ENCODE data around the gene HEG1.
"Not testable (repeated sequence)": the region's sequence is repeated elsewhere in the genome, so short reads cannot be mapped to it uniquely, and the experiment has no call there.

The HEG1 gene

GRCh38 chr3:124986192-124987143 is 69.3 kb downstream of the HEG1 start:
- no peak for DNase-seq (ENCODE audit: low spot score)

GRCh38 chr3:124985349-124985748 is 70.4 kb downstream of the HEG1 start:
- DNase-seq (ENCODE audit: low spot score): no peak

GRCh38 chr3:124984754-124985153 is 71.0 kb downstream of the HEG1 start:
- no peak for DNase-seq (ENCODE audit: low spot score)

DNA sequence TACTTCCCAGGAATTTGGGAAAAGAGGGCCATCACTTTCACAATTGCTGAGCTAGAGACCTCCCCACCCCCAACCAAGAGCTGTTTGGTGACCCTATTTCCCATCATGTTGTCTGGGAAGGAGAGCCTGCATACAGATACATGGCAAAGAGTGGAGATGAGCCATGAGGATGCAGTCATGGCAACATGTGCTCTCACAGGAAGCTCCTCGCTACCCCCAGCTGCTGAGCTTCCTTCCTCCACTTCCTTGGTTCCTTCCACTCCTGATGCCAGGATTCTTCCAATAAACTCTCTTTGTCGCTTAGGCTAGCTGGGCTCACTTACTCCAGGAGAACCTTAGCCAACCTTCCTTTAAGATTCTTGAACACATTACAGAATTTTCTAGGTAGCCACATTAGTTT is 72.9 kb downstream of the HEG1 start:
- no peak for DNase-seq (ENCODE audit: low spot score)

DNA sequence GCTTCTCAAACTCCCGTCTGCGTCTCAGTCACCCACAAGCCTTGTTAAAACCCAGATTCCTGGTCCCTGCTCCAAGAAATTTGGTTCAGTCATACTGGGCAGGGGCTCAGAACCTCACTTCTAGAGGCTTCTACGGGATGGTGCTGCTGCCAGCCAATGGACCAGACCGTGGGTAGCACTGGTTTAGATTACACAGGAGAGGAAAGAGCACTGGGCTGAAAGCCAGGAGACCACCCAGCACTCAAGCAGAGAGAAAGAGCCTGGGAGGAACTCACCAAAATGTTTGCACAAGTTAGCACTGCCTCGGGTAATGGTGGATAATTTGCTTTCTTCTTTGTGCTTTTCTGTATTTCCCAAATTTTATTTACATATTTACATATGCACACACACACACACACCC is 74.3 kb downstream of the HEG1 start:
- DNase-seq (ENCODE audit: low spot score): no peak

DNA sequence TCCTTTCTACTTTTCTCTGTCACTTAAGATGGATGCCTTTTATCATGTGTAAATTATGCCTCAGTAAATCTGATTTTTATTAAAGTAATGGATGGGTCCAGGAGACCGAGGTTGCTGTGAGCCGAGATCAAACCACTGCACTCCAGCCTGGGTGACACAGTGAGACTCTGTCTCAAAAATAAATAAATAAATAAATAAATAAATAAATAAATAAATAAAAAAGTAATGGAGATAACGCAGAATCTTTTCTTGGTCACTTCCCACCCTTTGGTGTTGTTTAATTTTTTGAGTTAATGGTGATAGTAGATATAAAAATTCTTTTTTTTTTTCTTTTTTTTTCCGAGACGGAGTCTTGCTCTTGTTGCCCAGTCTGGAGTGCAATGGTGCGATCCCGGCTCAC is 77.2 kb downstream of the HEG1 start:
- no peak for DNase-seq (ENCODE audit: low spot score)

DNA sequence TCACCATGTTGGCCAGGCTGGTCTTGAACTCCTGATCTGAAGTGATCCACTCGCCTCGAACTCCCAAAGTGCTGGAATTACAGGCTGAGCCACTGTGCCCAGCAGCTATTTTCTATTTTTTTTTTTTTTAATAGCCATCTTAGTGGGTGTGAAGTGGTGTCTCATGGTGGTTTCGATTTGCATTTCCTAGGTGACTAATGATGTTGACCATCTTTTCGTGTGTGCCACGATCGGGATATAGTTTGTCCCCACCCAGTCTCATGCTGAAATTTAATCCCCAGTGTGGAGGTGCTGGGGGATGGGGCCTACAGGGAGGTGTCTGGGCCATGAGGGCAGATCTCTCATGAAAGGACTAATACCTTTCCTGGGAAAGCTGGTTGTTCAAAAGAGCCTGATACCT is 79.4 kb downstream of the HEG1 start:
- no peak for DNase-seq (ENCODE audit: low spot score)

- no peak for DNase-seq (ENCODE audit: low spot score)
Measured at GRCh38 chr3:124974691-124975090, 81.1 kb downstream of the HEG1 start.

- no peak for DNase-seq (ENCODE audit: low spot score)
Measured at GRCh38 chr3:124973290-124973689, 82.5 kb downstream of the HEG1 start.

DNA sequence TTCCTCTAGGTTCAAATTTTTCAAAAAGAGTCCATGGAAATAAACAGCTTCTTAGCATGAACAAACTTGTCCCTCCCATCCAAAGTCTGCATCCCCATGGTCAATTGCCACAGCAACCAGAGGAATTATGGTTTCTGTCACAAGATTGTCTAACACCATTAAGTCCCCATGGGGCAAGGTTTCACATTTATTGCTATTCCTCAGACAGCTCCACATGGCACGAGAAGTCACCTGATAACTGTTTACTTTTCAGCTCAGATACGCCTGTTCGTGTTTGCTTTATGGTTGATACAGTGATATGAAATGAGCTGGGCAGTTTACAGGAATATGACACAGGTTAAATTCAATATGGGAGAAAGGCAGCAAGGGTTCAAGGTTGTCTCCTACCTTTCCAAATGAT is 83.3 kb downstream of the HEG1 start:
- no peak for DNase-seq (ENCODE audit: low spot score)

GRCh38 chr3:124969963-124970722 is 85.7 kb downstream of the HEG1 start:
- no peak for DNase-seq (ENCODE audit: low spot score)

DNA sequence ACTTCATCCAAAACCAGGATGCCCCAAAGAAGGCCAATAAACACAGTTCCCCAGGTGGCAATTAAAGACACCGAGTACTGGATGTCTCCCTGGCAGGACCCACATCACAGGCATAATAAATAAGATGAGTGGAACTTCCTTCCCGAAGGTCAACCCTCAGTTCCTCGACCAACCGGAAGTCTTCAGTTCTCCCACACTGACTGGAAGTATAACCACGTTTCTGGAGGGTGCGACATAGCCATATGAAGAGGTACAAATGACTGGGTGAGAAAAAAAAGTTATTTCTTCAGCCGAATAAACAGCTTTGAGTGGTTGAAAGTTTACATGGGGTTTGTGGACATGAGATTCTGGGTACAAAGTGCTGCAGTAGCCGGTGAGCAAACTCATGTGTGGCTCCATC is 86.6 kb downstream of the HEG1 start:
- no peak for DNase-seq (ENCODE audit: low spot score)

DNA sequence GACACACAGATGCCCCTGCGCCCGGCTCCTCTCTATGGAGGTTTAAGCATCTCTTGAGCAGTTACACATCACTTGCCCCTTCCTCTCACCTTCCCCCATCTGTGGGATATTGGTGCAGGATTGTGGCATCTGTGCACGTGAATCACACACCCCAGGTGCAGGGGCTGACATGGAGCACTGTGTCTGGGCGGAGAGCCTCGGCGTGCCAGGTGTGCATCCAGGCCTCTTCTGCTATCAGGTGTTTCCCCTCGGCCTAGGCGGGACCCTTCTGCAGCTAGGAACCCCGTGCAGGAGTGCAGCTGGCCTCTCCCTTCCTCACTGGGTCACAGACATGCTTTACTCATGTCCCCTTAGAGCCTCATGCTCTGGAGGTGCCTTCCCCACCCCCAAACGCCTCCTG is 87.8 kb downstream of the HEG1 start:
- no peak for DNase-seq (ENCODE audit: low spot score)

- no peak for DNase-seq (ENCODE audit: low spot score)
Measured at GRCh38 chr3:124966521-124967445, 89.0 kb downstream of the HEG1 start.

- DNase-seq (ENCODE audit: low spot score): no peak
Measured at GRCh38 chr3:124965413-124965812, 90.4 kb downstream of the HEG1 start.

GRCh38 chr3:124964387-124964786 is 91.4 kb downstream of the HEG1 start:
- DNase-seq (ENCODE audit: low spot score): no peak

DNA sequence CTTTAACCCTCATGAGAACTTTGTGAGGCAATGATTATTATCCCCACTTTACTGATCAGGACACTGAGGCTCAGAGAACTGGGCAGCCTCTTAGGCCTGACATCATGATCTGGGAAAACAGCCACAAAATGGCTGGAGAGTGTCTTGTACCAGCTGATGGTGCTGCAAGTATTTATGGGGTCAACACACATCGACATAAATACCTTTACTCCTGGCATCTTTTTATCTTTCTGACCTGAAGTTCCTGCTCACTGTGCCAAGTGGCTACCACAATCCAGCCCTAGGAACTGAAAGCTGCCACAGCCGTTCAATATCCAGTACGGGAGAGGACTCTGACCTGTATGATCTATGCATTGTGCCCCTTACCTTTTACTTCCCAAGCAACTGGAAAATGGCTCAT is 92.0 kb downstream of the HEG1 start:
- DNase-seq (ENCODE audit: low spot score): no peak

- no peak for DNase-seq (ENCODE audit: low spot score)
Measured at GRCh38 chr3:124962403-124962940, 93.3 kb downstream of the HEG1 start.

GRCh38 chr3:124960698-124961097 is 95.1 kb downstream of the HEG1 start:
- no peak for DNase-seq (ENCODE audit: low spot score)

- DNase-seq (ENCODE audit: low spot score): no peak
Measured at GRCh38 chr3:124960105-124960504, 95.7 kb downstream of the HEG1 start.

GRCh38 chr3:124957951-124958350 is 97.8 kb downstream of the HEG1 start:
- DNase-seq (ENCODE audit: low spot score): not testable (repeated sequence)
